GM10248 (cell line): Measurements from ENCODE around the gene TNK2.

Experiments
- CTCF ChIA-PET: fragments of 300-600 bp; sonication (Branson Sonifier 250); formaldehyde crosslinking; extraction: SDS; loops from one replicate; lab custom pipeline; 2021; ENCODE audit warnings: antibody characterized with exemption; lab: Yijun Ruan, JAX
- POLR2A ChIA-PET: fragments of 350-650 bp; sonication (Branson Sonifier 250); formaldehyde crosslinking; extraction: SDS; loops from one replicate; lab custom pipeline; 2020; ENCODE audit warnings: antibody characterized with exemption; lab: Yijun Ruan, JAX
- DNase-seq: peaks from one replicate; pipeline ENCODE4 v3.0.0; 2012; ENCODE audit errors: extremely low spot score
- TF ChIP-seq, protein P1 (sequence below): IDR thresholded peaks from 2 replicates; pipeline ENCODE4 v1.5.1; 2012; ENCODE audit warnings: mild to moderate bottlenecking, low read depth; ENCODE audit errors: extremely low read depth, missing control alignments, control extremely low read depth

TNK2 gene

DNA sequence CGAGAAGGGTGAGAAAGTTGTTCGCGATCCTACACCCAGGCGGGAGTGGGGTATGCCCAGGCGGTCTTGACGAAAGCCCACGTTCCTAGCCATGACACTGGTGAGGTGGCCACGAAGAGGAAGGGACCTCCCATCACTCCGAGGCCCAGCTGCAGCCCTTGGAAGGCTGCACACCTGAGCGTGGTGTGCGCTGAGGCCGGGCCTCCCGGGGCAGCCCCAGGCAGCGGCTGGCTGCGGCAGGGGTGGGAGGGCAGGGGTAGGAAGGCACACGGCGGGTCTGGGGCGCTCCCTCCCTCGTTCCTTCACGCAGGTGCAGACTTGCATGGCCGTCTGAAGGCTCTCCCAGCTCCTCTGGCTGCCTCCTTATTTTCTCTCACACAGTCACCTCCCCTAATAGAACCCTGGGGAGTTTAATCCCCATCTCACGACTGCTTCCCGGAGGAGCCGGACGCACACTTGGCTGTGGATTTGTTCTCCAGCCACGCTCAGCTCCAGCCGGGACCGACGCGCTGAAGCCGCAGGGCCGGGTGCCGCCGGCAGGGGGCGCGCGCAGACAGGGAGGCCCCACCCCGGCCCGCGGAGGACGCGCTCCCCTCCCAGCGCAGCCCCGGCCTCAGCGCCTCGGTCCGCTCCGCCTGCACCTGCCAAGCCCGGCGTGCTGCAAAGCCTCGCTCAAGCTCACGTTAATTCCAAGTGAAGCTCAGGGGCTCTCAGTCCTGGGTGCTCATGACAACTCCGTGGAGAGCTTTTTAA lies 58.9 kb downstream of the TNK2 start:
- TF ChIP-seq, protein P1, sequence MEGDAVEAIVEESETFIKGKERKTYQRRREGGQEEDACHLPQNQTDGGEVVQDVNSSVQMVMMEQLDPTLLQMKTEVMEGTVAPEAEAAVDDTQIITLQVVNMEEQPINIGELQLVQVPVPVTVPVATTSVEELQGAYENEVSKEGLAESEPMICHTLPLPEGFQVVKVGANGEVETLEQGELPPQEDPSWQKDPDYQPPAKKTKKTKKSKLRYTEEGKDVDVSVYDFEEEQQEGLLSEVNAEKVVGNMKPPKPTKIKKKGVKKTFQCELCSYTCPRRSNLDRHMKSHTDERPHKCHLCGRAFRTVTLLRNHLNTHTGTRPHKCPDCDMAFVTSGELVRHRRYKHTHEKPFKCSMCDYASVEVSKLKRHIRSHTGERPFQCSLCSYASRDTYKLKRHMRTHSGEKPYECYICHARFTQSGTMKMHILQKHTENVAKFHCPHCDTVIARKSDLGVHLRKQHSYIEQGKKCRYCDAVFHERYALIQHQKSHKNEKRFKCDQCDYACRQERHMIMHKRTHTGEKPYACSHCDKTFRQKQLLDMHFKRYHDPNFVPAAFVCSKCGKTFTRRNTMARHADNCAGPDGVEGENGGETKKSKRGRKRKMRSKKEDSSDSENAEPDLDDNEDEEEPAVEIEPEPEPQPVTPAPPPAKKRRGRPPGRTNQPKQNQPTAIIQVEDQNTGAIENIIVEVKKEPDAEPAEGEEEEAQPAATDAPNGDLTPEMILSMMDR = peak; percentile 69
- no peak for DNase-seq
- POLR2A ChIA-PET = no interaction called here
- CTCF ChIA-PET = interaction anchor here (0.6 to 15.5 kb wide), 39 partner anchors 8 to 576 kb away, joined by 3 to 254 read pairs (median 5); partner anchors contain the start of genes PPP1R2 and TNK2

DNA sequence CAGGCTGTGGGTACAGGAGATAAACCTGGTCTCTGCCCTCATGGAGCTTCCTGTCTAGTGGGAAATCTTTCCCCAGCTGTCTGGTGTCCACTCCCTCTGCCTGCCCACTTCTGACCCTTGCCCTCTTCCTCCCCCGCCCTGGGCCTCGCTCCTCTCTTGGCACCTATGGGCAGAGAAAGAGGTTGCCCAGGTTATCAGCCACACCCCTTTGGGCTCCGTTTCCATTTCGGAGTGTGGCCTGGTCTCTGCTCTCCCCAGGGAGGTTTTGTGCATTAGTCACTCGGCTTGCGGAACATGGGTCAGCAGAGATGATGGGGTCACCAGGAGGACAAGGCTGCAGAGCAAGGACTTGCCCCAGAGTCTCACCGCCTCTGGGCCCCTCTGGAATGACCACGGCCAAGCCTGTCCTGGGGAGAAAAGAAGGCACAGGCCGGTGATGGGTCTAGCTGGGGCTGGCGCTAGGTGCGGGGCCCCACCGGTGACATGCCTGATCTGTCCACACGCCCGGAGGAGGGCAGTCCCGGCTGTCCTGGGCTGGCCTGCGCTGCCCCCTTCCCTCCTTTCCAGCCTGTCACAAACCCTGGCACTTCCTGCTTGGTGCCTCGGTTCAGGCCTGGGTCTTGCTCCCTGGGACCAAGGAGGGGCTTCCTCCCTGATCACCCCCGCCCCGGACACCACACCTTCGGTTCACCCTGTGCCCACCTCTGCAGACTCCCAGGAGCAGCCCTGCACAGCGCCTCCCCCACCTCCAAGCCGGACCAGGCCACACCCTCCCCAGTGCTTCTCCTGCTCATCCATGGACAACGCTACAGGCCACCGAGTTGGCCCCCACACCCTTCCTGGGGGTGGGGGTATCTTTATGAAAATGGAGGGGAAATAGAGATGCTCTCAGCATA lies 61.0 kb downstream of the TNK2 start:
- TF ChIP-seq, protein P1 = no peak
- CTCF ChIA-PET = interaction anchor here (0.7 to 1.2 kb wide), 3 partner anchors 12 to 60 kb away, joined by 3 to 5 read pairs (median 3); no protein-coding TSS in a partner anchor
- POLR2A ChIA-PET = no interaction called here
- no peak for DNase-seq

DNA sequence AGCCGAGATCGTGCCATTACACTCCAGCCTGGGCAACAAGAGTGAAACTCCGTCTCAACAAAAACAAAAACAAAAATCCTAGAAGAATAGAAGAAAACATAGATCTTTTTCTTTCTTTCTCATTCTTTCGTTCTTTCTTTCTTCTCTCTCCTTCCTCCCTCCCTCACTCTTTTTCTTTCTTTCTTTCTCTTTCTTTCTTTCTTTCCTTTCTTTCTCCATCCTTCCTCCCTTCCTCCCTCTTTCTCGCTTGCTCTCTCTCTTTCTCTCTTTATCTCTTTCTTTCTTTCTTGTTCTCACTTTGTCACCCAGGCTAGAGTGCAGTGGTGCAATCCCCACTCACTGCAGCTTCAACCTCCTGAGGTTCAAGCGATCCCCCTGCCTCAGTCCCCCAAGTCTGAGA lies 62.9 kb downstream of the TNK2 start:
- TF ChIP-seq, protein P1 = no peak
- POLR2A ChIA-PET = no interaction called here
- DNase-seq = no peak
- CTCF ChIA-PET = no interaction called here

DNA sequence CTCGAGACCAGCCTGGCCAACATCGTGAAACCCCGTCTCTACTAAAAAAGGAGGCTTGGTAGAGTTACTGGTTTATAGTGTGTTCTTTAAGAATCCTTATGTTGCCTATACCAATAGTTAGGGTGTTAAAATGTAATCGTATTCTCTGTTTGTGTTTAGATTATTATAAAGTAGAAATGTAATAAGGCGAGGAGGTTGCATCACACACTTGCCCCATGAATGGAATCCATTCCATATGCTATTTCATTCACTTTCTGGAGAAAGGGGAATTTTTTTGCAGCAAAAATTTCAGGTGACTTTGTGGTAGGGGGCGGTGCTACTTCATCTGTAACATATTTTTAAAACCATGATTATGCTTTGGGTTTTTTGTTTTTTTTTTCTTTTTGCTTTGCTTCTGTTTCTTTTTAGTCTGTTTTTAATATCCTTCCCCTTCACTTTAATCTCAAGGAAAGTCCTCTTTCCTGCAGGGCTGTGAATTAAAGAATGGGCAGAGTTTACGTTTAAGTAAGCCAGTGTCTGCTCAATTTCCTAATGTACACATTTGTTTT lies 63.6 kb downstream of the TNK2 start:
- POLR2A ChIA-PET = no interaction called here
- TF ChIP-seq, protein P1 = no peak
- no peak for DNase-seq
- CTCF ChIA-PET = interaction anchor here (2.5 kb wide), 1 partner anchor 50 kb away, joined by 9 read pairs; no protein-coding TSS in a partner anchor

DNA sequence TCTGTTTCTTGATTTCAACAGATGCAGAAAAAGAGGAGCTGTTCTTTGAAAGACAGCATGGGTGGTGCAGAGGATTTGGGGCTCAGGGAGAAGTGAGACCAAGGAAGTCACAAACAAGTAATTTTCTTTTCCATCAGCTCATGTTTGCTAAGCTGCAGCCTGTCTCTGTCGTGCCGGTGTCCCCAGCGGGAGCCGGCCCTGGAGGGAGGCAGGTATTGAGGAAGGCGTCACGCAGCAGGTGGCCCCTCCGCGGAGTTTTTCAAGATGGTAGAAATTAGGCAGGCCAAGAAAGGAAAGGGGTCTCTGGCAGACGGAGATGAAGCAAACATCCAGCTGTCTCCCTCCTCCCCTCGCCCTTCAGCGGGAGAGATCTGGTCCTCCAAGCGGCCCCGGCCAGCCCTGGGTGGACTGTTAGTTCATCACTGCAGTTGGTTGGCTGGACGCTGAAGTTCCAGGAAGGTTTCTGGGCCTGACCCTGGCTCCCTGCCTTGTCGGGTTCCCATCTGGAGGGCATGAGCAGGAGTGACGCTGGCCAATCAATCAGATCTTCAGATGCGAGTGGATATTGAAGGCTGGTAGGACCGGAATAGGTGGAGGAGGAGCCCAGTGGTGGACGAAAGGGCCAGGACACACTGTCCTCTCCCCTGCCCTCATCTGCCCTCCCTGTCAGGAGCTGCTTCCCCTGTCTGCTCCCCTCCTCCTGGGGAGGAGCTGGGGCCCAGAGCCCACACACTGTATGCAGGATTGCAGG lies 68.9 kb downstream of the TNK2 start:
- ChIA-PET CTCF (interaction anchor here (0.6 to 5.4 kb wide), 6 partner anchors 11 to 979 kb away, joined by 3 to 63 read pairs (median 5); partner anchors contain the start of gene XXYLT1), POLR2A (no interaction called here)
- no peak for DNase-seq
- TF ChIP-seq, protein P1 = no peak
